Lower leg skin (tissue), 3 donors: Measurements from ENCODE around the gene CYP2F1.

Experiments used
- POLR2A ChIP-seq, 2 donors: fragments of 450-650 bp; IDR thresholded peaks; one replicate each; pipeline ENCODE4 v1.6.1; 2016 to 2017; ENCODE audit warnings: antibody characterized with exemption in 2 of 2, mild to moderate bottlenecking in 1 of 2, moderate library complexity in 1 of 2
- TF ChIP-seq, protein P1 (sequence below), 3 donors: fragments of 450-650 bp; IDR thresholded peaks; one replicate each; pipeline ENCODE4 v1.5.1; 2016; ENCODE audit warnings: antibody characterized with exemption in 3 of 3, mild to moderate bottlenecking in 3 of 3, moderate library complexity in 2 of 3

DNA sequence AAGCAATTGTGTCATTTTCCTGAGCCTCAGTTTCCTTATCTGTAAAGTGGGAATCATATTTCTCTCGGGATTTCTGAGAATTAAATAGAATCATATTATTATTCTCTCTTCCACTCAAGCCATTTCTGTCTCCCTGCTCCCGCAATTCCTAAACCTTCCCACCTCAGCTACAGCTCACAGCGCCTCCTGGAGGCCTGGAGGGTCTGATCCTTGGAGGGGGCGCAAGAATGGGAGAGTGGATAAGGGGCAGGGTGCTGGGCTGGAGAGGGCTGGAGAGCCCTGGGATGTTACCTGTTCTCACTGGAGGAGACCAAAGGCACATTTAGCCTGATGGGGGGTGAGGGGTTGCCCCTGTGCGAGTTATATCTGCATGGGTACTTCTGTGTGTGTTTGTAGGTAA is 47.7 kb downstream of the CYP2F1 start:
- no peak for TF ChIP-seq POLR2A (IDR thresholded peaks at IDR 0.05)
- TF ChIP-seq, protein P1, sequence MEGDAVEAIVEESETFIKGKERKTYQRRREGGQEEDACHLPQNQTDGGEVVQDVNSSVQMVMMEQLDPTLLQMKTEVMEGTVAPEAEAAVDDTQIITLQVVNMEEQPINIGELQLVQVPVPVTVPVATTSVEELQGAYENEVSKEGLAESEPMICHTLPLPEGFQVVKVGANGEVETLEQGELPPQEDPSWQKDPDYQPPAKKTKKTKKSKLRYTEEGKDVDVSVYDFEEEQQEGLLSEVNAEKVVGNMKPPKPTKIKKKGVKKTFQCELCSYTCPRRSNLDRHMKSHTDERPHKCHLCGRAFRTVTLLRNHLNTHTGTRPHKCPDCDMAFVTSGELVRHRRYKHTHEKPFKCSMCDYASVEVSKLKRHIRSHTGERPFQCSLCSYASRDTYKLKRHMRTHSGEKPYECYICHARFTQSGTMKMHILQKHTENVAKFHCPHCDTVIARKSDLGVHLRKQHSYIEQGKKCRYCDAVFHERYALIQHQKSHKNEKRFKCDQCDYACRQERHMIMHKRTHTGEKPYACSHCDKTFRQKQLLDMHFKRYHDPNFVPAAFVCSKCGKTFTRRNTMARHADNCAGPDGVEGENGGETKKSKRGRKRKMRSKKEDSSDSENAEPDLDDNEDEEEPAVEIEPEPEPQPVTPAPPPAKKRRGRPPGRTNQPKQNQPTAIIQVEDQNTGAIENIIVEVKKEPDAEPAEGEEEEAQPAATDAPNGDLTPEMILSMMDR (IDR thresholded peaks at IDR 0.05) = no peak
